GM12892 (cell line): Measurements from ENCODE around the gene GOLGA5.
A peak's percentile ranks its signal among the peaks of the same experiment; 100 is the strongest.

Experiments used
- DNase-seq: peaks from one replicate; pipeline ENCODE4 v3.0.0; 2011; ENCODE audit not compliant: insufficient read length
- FAIRE-seq: peaks from 2 replicates; lab custom pipeline; 2011; peaks lifted over from hg19 to GRCh38; lab: Jason Lieb, UNC
- POLR2A ChIP-seq: IDR thresholded peaks from 2 replicates; pipeline ENCODE4 v1.6.1; 2011; ENCODE audit warnings: low read depth, low read length, control low read depth
- POLR2AphosphoS5 ChIP-seq: IDR thresholded peaks from 2 replicates; pipeline ENCODE4 v1.6.1; 2011; ENCODE audit warnings: low read depth, low read length, control low read depth
- TAF1 ChIP-seq: IDR thresholded peaks from 2 replicates; pipeline ENCODE4 v1.6.1; 2011; ENCODE audit warnings: low read depth, mild to moderate bottlenecking, control low read depth, low read length, borderline replicate concordance

The GOLGA5 gene

DNA sequence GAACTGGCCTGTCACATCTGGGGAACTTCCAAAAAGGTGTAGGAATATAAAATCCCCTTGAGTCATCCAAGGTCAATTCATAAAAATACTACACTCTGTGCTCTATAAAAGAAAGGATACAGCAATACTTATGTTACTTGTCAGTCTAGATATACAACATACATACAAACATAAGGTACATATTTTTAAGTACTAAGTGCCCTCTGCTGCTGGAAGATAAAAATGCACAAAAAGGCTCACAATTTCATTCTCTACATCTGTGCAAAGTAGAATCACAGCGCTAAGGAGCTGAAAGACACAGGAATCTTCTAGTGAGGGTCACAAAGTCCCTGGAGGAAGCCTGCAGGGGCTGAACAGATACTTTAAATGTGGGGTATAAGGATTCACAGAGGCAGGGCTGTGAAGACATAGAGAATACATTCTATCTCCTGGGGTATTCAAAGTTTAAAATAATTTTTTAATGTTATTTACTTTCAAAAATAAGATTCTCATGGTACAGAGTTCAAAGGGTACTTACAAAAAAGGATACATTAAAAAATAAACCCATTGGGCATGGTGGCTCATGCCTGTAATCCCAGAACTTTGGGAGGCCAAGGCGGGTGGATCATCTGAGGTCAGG is 10.2 kb upstream of the GOLGA5 start:
- TF ChIP-seq TAF1 = no peak
- TF ChIP-seq POLR2A = no peak
- no peak for TF ChIP-seq POLR2AphosphoS5
- DNase-seq (no peak), FAIRE-seq (peak; percentile 76)

GRCh38 chr14:92785667-92786426 is 8.3 kb upstream of the GOLGA5 start:
- FAIRE-seq (no peak), DNase-seq (no peak)
- TF ChIP-seq POLR2A = no peak
- TF ChIP-seq POLR2AphosphoS5 = no peak
- TF ChIP-seq TAF1 = no peak

DNA sequence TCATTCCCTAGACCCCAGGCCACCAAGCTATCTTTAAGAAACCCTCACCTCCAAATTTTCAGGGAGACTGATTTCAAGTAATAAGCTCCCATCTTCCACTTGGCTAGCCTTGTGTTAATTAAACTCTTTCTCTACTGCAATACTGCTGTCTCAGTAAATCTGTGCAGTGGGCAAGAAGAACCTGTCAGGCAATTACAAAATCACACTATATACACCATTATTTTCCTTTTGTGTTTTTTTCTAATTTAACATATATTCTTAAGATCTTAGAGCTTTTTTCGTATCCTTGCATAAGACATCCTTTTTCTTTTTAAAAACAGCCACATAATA is 7.7 kb upstream of the GOLGA5 start:
- DNase-seq (no peak), FAIRE-seq (no peak)
- no peak for TF ChIP-seq TAF1
- no peak for TF ChIP-seq POLR2AphosphoS5
- TF ChIP-seq POLR2A = no peak

- DNase-seq = no peak
- no peak for FAIRE-seq
- TF ChIP-seq POLR2AphosphoS5 = no peak
- no peak for TF ChIP-seq TAF1
- no peak for TF ChIP-seq POLR2A
These were observed 6.6 kb upstream of the GOLGA5 start for GRCh38 chr14:92787554-92787953.

GRCh38 chr14:92789457-92790089 is 4.5 kb upstream of the GOLGA5 start:
- DNase-seq (no peak), FAIRE-seq (no peak)
- no peak for TF ChIP-seq POLR2AphosphoS5

DNA sequence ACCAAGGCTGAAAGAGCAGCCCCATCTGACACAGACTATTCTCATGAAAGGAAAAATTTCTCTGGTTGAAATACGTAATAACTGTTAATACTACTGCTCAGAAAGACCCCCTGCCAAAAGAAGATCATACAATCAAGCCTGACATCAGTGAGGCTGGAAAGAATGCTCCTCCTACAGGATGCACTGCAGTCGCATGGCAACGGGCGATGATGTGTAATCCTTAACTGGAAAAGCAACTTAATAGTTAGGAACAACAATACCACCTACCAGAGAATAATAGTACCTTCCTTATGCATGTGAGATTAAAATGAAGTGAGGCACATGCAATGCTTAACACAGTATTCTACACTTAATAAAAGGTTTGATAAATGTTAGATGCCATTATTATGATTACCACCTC is 1.2 kb upstream of the GOLGA5 start:
- no peak for DNase-seq
- no peak for FAIRE-seq
- TF ChIP-seq POLR2A (no peak), TAF1 (no peak), POLR2AphosphoS5 (no peak)

DNA sequence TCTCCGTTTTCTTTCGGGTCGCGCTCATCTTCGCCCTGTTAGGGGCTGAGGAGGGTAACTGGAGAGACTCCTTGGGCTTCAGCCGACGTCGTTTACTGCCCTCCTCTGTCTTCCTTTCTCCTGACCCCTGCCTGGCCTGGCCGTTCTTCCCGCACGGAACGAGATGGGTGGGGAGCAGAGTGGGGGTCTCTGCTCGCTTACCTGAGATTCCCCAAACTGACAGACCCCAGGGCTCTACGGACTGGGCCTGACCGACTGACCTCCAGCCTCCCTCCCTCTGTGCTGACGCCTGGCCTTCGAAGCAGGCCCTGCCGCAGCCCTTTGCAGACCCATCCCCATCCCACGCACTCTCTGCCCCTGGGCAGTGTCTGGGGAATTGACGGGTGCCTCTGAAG is 439 bp downstream of the GOLGA5 start:
- FAIRE-seq (peak; percentile 21), DNase-seq (no peak)
- TF ChIP-seq POLR2AphosphoS5 = no peak; the same call in 1 of the 2 replicates
- TF ChIP-seq POLR2A = no peak
- no peak for TF ChIP-seq TAF1

GRCh38 chr14:92794961-92795360 is 856 bp downstream of the GOLGA5 start:
- DNase-seq (no peak), FAIRE-seq (no peak)
- TF ChIP-seq TAF1 = no peak
- no peak for TF ChIP-seq POLR2AphosphoS5

DNA sequence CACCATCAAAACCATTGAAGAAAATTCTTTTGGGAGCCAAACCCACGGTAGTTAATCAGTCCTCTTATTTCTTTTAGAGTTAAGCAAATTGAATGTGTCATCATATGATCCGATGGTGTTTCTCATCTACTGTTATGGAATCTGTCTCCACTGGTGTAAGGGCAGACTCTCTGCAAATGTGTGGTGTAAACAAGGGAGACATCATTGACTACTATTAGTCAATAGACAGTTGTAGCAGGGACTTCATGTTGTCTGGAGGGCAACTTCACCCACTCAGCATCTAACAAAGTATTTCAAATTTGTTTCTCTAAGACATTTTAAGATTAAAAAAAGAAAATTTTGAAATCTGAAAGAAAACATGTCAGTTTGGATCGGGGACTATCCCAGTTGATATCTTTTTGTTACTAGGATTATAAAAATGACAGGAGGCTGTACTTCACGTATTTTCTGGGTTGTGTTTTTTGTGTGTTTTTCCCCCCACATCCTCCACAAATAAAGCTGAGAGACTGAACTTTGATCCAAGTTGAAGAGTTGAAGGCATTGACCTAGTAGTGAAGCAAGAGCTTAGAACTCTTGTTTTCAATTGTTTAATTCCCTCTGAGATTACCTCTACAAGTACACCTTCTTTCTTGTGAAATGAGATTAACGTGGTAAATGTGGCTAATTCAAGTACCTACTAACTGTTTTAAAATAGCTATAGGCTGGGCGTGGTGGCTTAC is 4.0 kb downstream of the GOLGA5 start:
- FAIRE-seq = no peak
- TF ChIP-seq POLR2A (no peak), POLR2AphosphoS5 (no peak), TAF1 (no peak)
- DNase-seq = no peak

- FAIRE-seq = no peak
- no peak for DNase-seq
- TF ChIP-seq POLR2AphosphoS5 (no peak), POLR2A (no peak)
These were observed 4.7 kb downstream of the GOLGA5 start for GRCh38 chr14:92798811-92799210.

GRCh38 chr14:92800012-92800411 is 5.9 kb downstream of the GOLGA5 start:
- TF ChIP-seq POLR2A (no peak), TAF1 (no peak), POLR2AphosphoS5 (no peak)
- no peak for FAIRE-seq
- DNase-seq = no peak

GRCh38 chr14:92800525-92800924 is 6.4 kb downstream of the GOLGA5 start:
- TF ChIP-seq TAF1 (no peak), POLR2A (no peak), POLR2AphosphoS5 (no peak)
- FAIRE-seq = no peak
- no peak for DNase-seq
